Measurements from ENCODE around the gene NUP85. TPM values are rescaled to one million over a fixed set of nuclear protein-coding genes. Genes with fewer than 3 reads are reported as not detected.

The NUP85 gene
- total RNA-seq, 1 donor from 2014 or later = 83.9 TPM

GRCh38 chr17:75209061-75209460, 3.6 kb downstream of the NUP85 start:
- no peak for DNase-seq (ENCODE audit: low spot score)
- Mint-ChIP-seq H3K4me3 (ENCODE audit: unreplicated experiment) (no peak overlapping the region), H3K36me3 (ENCODE audit: low read depth, unreplicated experiment) (peaks cover 16% of the 10 kb centered on the region), H3K4me1 (ENCODE audit: unreplicated experiment) (peaks cover 12% of the 10 kb centered on the region), H3K27ac (ENCODE audit: unreplicated experiment) (no peak overlapping the region), H3K9me3 (ENCODE audit: unreplicated experiment) (no peaks in the 10 kb centered on the region), H3K27me3 (ENCODE audit: unreplicated experiment) (peaks cover 5% of the 10 kb centered on the region)
- TF ChIP-seq CTCF (IDR thresholded peaks at IDR 0.05; ENCODE audit: unreplicated experiment) = no peak

DNA sequence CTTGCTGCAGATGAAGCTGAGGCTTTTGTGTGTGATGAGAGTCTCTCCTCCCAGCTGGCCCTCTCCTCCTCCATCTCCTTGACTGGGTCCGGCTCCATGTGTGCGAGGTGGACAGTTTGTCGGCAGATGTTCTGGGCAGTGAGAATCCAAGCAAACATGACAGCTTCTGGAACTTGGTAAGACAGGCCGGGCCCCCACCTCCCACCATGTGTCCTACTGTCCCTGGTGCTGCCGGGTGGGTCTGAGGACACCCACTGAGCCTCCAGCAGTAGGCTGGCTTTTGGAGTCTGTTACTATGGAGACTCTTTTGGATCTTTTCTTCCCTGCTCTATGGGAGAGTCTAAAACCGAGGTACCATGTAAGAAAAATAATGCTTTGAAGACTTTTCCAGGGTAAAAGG, 12.7 kb downstream of the NUP85 start:
- Mint-ChIP-seq H3K4me1 (ENCODE audit: unreplicated experiment) (no peaks in the 10 kb centered on the region), H3K27me3 (ENCODE audit: unreplicated experiment) (no peaks in the 10 kb centered on the region), H3K36me3 (ENCODE audit: low read depth, unreplicated experiment) (peaks cover 39% of the 10 kb centered on the region), H3K4me3 (ENCODE audit: unreplicated experiment) (no peak overlapping the region), H3K27ac (ENCODE audit: unreplicated experiment) (no peak overlapping the region), H3K9me3 (ENCODE audit: unreplicated experiment) (no peaks in the 10 kb centered on the region)
- DNase-seq (ENCODE audit: low spot score) = no peak
- no peak for TF ChIP-seq CTCF (IDR thresholded peaks at IDR 0.05; ENCODE audit: unreplicated experiment)

- H3K4me1 Mint-ChIP-seq (ENCODE audit: unreplicated experiment) = no peaks in the 10 kb centered on the region
- H3K4me3 Mint-ChIP-seq (ENCODE audit: unreplicated experiment) = peak overlapping the region; percentile 56
- no peak overlapping the region for H3K27ac Mint-ChIP-seq (ENCODE audit: unreplicated experiment)
- TF ChIP-seq CTCF (IDR thresholded peaks at IDR 0.05; ENCODE audit: unreplicated experiment) = no peak
- no peak for DNase-seq (ENCODE audit: low spot score)
- H3K36me3 Mint-ChIP-seq (ENCODE audit: low read depth, unreplicated experiment) = peaks cover 46% of the 10 kb centered on the region
- H3K27me3 Mint-ChIP-seq (ENCODE audit: unreplicated experiment) = no peaks in the 10 kb centered on the region
- H3K9me3 Mint-ChIP-seq (ENCODE audit: unreplicated experiment) = no peaks in the 10 kb centered on the region
These were observed 14.3 kb downstream of the NUP85 start for GRCh38 chr17:75219815-75220214.

DNA sequence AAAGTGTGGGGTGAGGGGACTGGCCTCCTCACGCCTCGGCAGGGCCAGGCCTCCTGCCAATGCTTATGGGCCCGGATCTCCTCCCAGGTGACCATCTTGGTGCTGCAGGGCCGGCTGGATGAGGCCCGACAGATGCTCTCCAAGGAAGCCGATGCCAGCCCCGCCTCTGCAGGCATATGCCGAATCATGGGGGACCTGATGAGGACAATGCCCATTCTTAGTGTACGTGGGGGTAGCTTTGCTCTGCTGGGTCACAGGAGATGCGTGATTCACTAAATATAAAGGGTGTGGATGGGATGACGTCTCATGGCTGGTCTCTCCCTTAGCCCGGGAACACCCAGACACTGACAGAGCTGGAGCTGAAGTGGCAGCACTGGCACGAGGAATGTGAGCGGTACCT, 19.5 kb downstream of the NUP85 start:
- H3K27me3 Mint-ChIP-seq (ENCODE audit: unreplicated experiment) = peaks cover 2% of the 10 kb centered on the region
- peaks cover 10% of the 10 kb centered on the region for H3K4me1 Mint-ChIP-seq (ENCODE audit: unreplicated experiment)
- no peak for DNase-seq (ENCODE audit: low spot score)
- H3K4me3 Mint-ChIP-seq (ENCODE audit: unreplicated experiment) = peak overlapping the region; percentile 73
- H3K36me3 Mint-ChIP-seq (ENCODE audit: low read depth, unreplicated experiment) = peaks cover 33% of the 10 kb centered on the region
- TF ChIP-seq CTCF (IDR thresholded peaks at IDR 0.05; ENCODE audit: unreplicated experiment) = no peak
- H3K9me3 Mint-ChIP-seq (ENCODE audit: unreplicated experiment) = no peaks in the 10 kb centered on the region
- H3K27ac Mint-ChIP-seq (ENCODE audit: unreplicated experiment) = no peak overlapping the region

- peak overlapping the region; percentile 94 for H3K27ac Mint-ChIP-seq (ENCODE audit: unreplicated experiment)
- no peak for TF ChIP-seq CTCF (IDR thresholded peaks at IDR 0.05; ENCODE audit: unreplicated experiment)
- no peaks in the 10 kb centered on the region for H3K9me3 Mint-ChIP-seq (ENCODE audit: unreplicated experiment)
- no peak for DNase-seq (ENCODE audit: low spot score)
- H3K36me3 Mint-ChIP-seq (ENCODE audit: low read depth, unreplicated experiment) = peaks cover 40% of the 10 kb centered on the region
- no peak overlapping the region for H3K4me3 Mint-ChIP-seq (ENCODE audit: unreplicated experiment)
- H3K4me1 Mint-ChIP-seq (ENCODE audit: unreplicated experiment) = peaks cover 10% of the 10 kb centered on the region
- peaks cover 2% of the 10 kb centered on the region for H3K27me3 Mint-ChIP-seq (ENCODE audit: unreplicated experiment)
These were observed 22.2 kb downstream of the NUP85 start for GRCh38 chr17:75227729-75228128.

Data from endothelial cell (in vitro differentiated cells).